Erythroblast (primary cell): ENCODE measurements around the gene TNNI2.

Experiments
- GATA1 ChIP-seq: IDR thresholded peaks from 2 replicates; pipeline ENCODE4 v1.6.1; 2011; ENCODE audit warnings: low read depth, mild to moderate bottlenecking, control low read depth, low read length, moderate library complexity
- POLR2A ChIP-seq: IDR thresholded peaks from 2 replicates; pipeline ENCODE4 v1.6.1; 2011; ENCODE audit warnings: mild to moderate bottlenecking, low read length

DNA sequence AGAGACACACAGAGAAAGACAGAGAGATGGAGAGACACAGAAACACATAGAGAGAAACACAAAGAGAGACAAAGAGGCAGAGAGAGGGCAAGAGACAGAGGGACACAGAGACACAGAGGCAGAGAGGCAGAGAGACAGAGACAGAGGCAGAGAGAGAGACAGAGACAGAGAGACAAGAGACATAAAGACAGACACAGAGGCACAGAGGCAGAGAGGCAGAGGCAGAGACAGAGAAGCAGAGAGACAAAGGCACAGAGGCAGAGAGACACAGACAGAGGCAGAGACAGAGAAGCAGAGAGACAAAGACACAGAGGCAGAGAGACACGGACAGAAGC, 6.3 kb downstream of the TNNI2 start:
- TF ChIP-seq POLR2A, result no peak
- TF ChIP-seq GATA1, result no peak
